ENCODE measurements around the gene MDP1.
"Not testable (repeated sequence)": the region's sequence is repeated elsewhere in the genome, so short reads cannot be mapped to it uniquely, and the experiment has no call there.

The MDP1 gene

DNA sequence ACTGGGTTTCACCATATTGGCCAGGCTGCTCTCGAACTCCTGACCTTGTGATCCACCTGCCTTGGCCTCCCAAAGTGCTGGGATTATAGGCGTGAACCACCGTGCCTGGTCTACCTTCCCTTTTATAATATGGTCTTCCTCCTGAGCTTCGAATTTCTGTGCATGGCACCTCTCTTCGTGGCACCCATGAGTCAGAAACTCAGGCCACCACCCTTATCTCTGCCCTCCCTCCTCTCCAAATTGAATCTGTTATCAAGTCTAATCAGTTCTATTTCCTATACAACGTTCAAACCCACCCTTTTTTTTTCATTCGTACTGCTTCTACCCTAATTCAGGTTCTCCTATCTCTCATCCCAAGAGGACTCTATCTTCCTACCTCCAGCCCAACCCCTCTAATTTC lies 31.6 kb upstream of the MDP1 start:
- H3K4me3 ChIP-seq (ENCODE audit: low read depth, low read length), result no peak overlapping the region
- no peak for DNase-seq (ENCODE audit: low read depth)
- no peak for TF ChIP-seq MYC (IDR thresholded peaks at IDR 0.05; ENCODE audit: low read depth, low read length)
- TF ChIP-seq, protein P1, sequence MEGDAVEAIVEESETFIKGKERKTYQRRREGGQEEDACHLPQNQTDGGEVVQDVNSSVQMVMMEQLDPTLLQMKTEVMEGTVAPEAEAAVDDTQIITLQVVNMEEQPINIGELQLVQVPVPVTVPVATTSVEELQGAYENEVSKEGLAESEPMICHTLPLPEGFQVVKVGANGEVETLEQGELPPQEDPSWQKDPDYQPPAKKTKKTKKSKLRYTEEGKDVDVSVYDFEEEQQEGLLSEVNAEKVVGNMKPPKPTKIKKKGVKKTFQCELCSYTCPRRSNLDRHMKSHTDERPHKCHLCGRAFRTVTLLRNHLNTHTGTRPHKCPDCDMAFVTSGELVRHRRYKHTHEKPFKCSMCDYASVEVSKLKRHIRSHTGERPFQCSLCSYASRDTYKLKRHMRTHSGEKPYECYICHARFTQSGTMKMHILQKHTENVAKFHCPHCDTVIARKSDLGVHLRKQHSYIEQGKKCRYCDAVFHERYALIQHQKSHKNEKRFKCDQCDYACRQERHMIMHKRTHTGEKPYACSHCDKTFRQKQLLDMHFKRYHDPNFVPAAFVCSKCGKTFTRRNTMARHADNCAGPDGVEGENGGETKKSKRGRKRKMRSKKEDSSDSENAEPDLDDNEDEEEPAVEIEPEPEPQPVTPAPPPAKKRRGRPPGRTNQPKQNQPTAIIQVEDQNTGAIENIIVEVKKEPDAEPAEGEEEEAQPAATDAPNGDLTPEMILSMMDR (IDR thresholded peaks at IDR 0.05; ENCODE audit: low read depth, low read length), result no peak
- no peak for TF ChIP-seq POLR2A (IDR thresholded peaks at IDR 0.05; ENCODE audit: extremely low read depth, insufficient read length)
- TF ChIP-seq, protein P2, sequence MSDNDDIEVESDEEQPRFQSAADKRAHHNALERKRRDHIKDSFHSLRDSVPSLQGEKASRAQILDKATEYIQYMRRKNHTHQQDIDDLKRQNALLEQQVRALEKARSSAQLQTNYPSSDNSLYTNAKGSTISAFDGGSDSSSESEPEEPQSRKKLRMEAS (IDR thresholded peaks at IDR 0.05; ENCODE audit: low read depth, low read length), result no peak

GRCh38 chr14:24246765-24247212 lies 30.9 kb upstream of the MDP1 start:
- no peak for DNase-seq (ENCODE audit: low read depth)
- TF ChIP-seq MYC (IDR thresholded peaks at IDR 0.05; ENCODE audit: low read depth, low read length) (no peak), POLR2A (IDR thresholded peaks at IDR 0.05; ENCODE audit: extremely low read depth, insufficient read length) (no peak)
- TF ChIP-seq, protein P1 (IDR thresholded peaks at IDR 0.05; ENCODE audit: low read depth, low read length), result no peak
- TF ChIP-seq, protein P2 (IDR thresholded peaks at IDR 0.05; ENCODE audit: low read depth, low read length), result no peak
- no peak overlapping the region for H3K4me3 ChIP-seq (ENCODE audit: low read depth, low read length)

DNA sequence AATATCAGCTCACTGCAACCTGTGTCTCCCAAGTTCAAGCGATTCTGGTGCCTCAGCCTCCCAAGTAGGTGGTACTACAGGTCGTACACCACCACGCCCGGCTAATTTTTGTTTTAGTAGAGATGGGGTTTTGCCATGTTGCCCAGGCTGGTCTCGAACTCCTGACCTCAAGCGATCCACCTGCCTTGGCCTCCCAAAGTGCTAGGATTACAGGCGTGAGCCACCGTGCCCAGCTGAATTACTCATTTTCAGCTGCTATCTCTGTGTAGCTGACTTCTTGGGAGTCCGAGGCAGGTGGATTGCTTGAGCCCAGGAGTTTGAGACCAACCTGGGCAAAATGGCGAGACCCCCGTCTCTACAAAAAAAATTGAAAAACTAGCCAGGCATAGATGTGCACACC lies 29.5 kb upstream of the MDP1 start:
- not testable (repeated sequence) for DNase-seq (ENCODE audit: low read depth); H3K4me3 ChIP-seq (ENCODE audit: low read depth, low read length)

DNA sequence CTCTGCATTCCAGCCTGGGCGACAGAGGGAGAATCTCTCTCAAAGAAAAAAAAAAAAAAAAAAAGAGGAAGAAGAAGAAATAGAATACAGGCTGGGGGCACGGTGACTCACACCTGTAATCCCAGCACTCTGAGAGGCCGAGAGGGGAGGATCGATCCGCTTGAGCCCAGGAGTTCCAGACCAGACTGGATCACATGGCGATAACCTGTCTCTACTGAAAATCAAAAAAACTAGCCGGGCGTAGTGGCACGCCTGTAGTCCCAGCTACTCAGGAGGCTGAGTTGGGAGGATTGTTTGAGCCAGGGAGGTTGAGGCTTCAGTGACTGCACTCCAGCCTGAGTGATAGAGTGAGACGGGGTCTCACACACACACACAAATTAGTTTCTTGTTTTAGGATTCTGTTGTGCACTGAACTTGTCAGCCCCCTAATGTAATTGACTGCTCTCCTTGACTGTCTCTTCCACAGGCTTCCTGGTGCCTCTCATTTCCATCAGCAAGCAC lies 27.5 kb upstream of the MDP1 start:
- H3K4me3 ChIP-seq (ENCODE audit: low read depth, low read length), result peak overlapping the region; percentile 63
- DNase-seq (ENCODE audit: low read depth), result peak; percentile 74
- TF ChIP-seq, protein P2 (IDR thresholded peaks at IDR 0.05; ENCODE audit: low read depth, low read length), result no peak
- TF ChIP-seq MYC (IDR thresholded peaks at IDR 0.05; ENCODE audit: low read depth, low read length), result no peak

- TF ChIP-seq POLR2A (IDR thresholded peaks at IDR 0.05; ENCODE audit: extremely low read depth, insufficient read length) (no peak), MYC (IDR thresholded peaks at IDR 0.05; ENCODE audit: low read depth, low read length) (peak; percentile 45; the same call in 1 of the 2 replicates)
- TF ChIP-seq, protein P2 (IDR thresholded peaks at IDR 0.05; ENCODE audit: low read depth, low read length), result no peak
- DNase-seq (ENCODE audit: low read depth), result peak; percentile 93
- peak overlapping the region; percentile 63 for H3K4me3 ChIP-seq (ENCODE audit: low read depth, low read length)
Observed at GRCh38 chr14:24241829-24242443, 26.1 kb upstream of the MDP1 start.

DNA sequence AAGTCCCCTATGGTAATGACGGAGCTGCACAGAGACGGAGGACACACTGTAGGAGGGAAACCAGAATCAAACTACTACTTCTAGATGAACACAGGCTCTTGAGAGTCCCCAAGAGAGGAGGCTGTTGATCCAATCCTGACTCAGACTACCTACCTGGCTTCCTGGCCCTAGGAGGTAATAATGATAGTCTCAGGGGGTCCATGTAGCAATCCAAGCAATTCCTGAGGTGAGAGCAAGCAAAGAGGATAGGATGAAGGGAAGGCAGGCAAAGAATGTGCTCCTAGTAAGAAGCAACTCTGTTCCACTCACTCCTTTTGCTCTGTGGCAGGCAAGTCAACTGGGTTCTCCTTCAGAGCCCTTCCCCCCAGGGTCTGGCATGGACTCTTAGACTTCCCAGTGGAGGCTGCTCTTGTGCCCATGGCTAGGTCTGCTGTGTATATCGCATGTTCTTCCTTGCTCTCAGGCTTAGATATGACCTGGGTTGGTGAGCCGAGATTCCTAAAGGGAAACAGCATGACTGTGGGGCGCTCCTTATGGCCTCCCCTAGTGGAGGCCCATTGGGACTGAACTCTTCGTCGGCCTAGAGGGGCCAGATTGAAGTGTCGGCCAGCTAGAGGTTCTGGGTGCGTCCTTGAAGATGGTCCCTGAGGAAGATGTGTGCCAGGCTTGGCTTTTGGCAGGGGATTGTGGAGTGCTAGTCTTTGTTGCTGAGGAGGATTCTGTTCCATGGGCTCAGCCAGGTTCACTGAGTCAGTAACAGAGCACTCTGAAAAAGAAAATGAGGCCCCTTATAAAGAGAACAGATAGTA lies 24.4 kb upstream of the MDP1 start:
- H3K4me3 ChIP-seq (ENCODE audit: low read depth, low read length), result no peak overlapping the region
- TF ChIP-seq, protein P2 (IDR thresholded peaks at IDR 0.05; ENCODE audit: low read depth, low read length), result no peak
- TF ChIP-seq, protein P1 (IDR thresholded peaks at IDR 0.05; ENCODE audit: low read depth, low read length), result no peak
- no peak for TF ChIP-seq MYC (IDR thresholded peaks at IDR 0.05; ENCODE audit: low read depth, low read length)
- no peak for TF ChIP-seq POLR2A (IDR thresholded peaks at IDR 0.05; ENCODE audit: extremely low read depth, insufficient read length)
- no peak for DNase-seq (ENCODE audit: low read depth)

DNA sequence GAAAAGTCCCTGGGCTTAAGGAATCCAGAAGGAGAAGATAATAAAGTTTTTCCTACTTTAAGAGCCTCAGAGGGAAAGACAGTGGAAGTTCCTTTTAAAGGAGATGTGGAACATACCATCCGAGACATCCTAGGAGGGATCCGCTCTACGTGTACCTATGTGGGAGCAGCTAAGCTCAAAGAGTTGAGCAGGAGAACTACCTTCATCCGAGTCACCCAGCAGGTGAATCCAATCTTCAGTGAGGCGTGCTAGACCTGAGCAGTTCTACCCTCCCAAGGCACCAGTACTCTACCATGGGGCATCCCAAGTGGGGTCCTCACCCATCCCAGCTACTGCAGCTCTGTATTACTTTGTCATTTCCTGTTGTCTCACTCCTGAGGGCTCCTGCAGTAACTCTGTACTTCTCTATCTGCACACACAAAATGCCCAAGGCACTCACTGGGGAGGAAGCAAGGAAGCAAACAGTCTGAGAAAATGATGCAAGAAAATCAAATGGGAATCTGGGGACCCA lies 22.7 kb upstream of the MDP1 start:
- H3K4me3 ChIP-seq (ENCODE audit: low read depth, low read length), result no peak overlapping the region
- TF ChIP-seq, protein P2 (IDR thresholded peaks at IDR 0.05; ENCODE audit: low read depth, low read length), result no peak
- TF ChIP-seq, protein P1 (IDR thresholded peaks at IDR 0.05; ENCODE audit: low read depth, low read length), result no peak
- TF ChIP-seq POLR2A (IDR thresholded peaks at IDR 0.05; ENCODE audit: extremely low read depth, insufficient read length) (no peak), MYC (IDR thresholded peaks at IDR 0.05; ENCODE audit: low read depth, low read length) (no peak)
- DNase-seq (ENCODE audit: low read depth), result no peak

Data from NB4 (cell line).